Measurements from ENCODE around the gene RAB8B.

Gene RAB8B

DNA sequence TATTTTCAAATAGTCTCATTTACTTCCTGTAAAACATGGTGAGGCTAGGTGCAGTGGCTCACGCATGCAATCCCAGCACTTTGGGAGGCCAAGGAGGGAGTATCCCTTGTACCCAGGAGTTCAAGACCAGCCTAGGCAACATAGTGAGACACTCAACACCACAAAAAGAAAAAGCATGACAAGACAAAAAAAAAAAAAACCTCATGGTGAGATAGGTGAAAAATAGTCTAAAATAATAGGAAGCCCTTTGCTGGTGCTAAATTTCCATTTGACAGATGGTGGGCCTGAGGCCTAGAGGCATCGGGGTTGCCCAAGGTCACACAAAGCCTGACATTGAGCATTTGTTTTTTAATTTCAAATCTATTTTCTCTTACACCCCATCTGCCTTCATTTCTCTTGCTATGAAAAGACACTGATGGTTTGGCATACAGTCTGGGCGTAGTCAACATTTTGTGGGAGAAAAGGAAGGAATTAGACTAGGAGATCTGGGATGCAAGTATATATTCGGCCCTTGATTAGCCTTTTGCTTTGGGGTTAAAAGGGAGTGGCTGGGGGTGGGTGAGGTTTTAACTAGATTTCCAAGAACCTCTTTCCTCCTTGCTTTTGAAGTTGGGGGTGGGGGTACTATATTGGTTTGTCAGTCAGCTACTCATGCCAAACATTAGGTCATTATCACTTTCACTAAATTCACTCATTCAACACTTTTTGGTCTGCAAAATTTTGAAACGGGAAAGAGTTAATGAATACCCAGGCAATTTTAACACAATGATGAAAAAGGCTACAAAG is 11.3 kb downstream of the RAB8B start:
- Histone ChIP-seq H3K79me1 (ENCODE audit: low read length) (no peaks in the 10 kb centered on the region), H3K18ac (ENCODE audit: low read length) (no peak overlapping the region), H4K91ac (ENCODE audit: low read depth, low read length) (no peak overlapping the region), H3K4me1 (ENCODE audit: control insufficient read depth in 1 of 2, insufficient read depth in 2 of 2, low read length in 2 of 2) (no peaks in the 10 kb centered on the region), H3K9ac (ENCODE audit: low read length) (no peak overlapping the region), H3K79me2 (ENCODE audit: control insufficient read depth, insufficient read depth, low read length, poor library complexity) (no peaks in the 10 kb centered on the region), H2AK5ac (ENCODE audit: low read length) (no peak overlapping the region), H4K12ac (ENCODE audit: low read depth, low read length) (no peak overlapping the region), H2BK5ac (ENCODE audit: low read depth, low read length, poor library complexity) (no peak overlapping the region), H3K9me3 (ENCODE audit: insufficient read depth, low read depth, low read length) (no peaks in the 10 kb centered on the region), H2BK12ac (ENCODE audit: low read length) (no peak overlapping the region), H4K8ac (ENCODE audit: low read depth, low read length) (no peak overlapping the region), H3K27ac (ENCODE audit: low read depth, low read length) (no peak overlapping the region), H3K4me3 (ENCODE audit: low read depth, low read length) (no peak overlapping the region), H3K23ac (ENCODE audit: low read length) (no peak overlapping the region), H3K4ac (ENCODE audit: low read depth, low read length) (no peak overlapping the region), H2AFZ (ENCODE audit: insufficient read depth, low read length, poor library complexity) (no peak overlapping the region), H3K27me3 (ENCODE audit: insufficient read depth, low read length) (no peaks in the 10 kb centered on the region), H3K14ac (ENCODE audit: low read length) (no peak overlapping the region), H3K36me3 (ENCODE audit: control insufficient read depth in 1 of 2, insufficient read depth in 2 of 2, low read length in 2 of 2) (no peaks in the 10 kb centered on the region), H2BK120ac (ENCODE audit: insufficient read depth, low read length, poor library complexity) (no peak overlapping the region), H3K4me2 (ENCODE audit: low read length) (no peak overlapping the region)
- WGBS (ENCODE audit: extremely low coverage, insufficient coverage, insufficient read length) = no CpG with 5 or more reads among the region's 5 CpGs
- no peak for DNase-seq

DNA sequence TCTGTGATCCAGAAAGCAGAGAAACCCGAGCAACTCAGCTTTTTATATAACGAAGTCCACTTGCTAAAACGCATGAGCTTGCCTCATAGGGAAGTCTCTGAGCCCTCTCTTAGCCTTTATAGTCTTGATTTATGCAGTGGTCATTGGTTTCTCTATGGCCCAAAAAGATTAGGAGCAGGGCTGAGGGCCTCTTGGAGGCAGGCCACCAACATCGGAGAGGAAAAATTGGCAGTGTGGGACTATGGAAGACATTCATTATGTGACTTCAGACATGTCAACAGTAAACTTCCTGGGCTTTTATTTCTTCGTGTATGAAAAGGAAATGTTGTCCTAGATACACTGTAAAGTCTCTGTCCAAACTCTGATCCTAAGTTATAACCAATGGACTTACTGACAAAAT is 13.5 kb downstream of the RAB8B start:
- H2AFZ ChIP-seq (ENCODE audit: insufficient read depth, low read length, poor library complexity) = no peak overlapping the region
- no peak overlapping the region for H2BK120ac ChIP-seq (ENCODE audit: insufficient read depth, low read length, poor library complexity)
- no peak overlapping the region for H2BK5ac ChIP-seq (ENCODE audit: low read depth, low read length, poor library complexity)
- H3K4ac ChIP-seq (ENCODE audit: low read depth, low read length) = no peak overlapping the region
- no peak overlapping the region for H3K23ac ChIP-seq (ENCODE audit: low read length)
- no peaks in the 10 kb centered on the region for H3K79me2 ChIP-seq (ENCODE audit: control insufficient read depth, insufficient read depth, low read length, poor library complexity)
- H3K4me3 ChIP-seq (ENCODE audit: low read depth, low read length) = no peak overlapping the region
- no peaks in the 10 kb centered on the region for H3K79me1 ChIP-seq (ENCODE audit: low read length)
- H3K18ac ChIP-seq (ENCODE audit: low read length) = no peak overlapping the region
- no peak overlapping the region for H3K27ac ChIP-seq (ENCODE audit: low read depth, low read length)
- no peaks in the 10 kb centered on the region for H3K27me3 ChIP-seq (ENCODE audit: insufficient read depth, low read length)
- H4K91ac ChIP-seq (ENCODE audit: low read depth, low read length) = no peak overlapping the region
- no CpG with 5 or more reads among the region's 5 CpGs for WGBS (ENCODE audit: extremely low coverage, insufficient coverage, insufficient read length)
- no peaks in the 10 kb centered on the region for H3K36me3 ChIP-seq (ENCODE audit: control insufficient read depth in 1 of 2, insufficient read depth in 2 of 2, low read length in 2 of 2)
- H3K4me2 ChIP-seq (ENCODE audit: low read length) = no peak overlapping the region
- no peak overlapping the region for H2BK12ac ChIP-seq (ENCODE audit: low read length)
- no peak overlapping the region for H4K12ac ChIP-seq (ENCODE audit: low read depth, low read length)
- H3K9me3 ChIP-seq (ENCODE audit: insufficient read depth, low read depth, low read length) = no peaks in the 10 kb centered on the region
- H3K4me1 ChIP-seq (ENCODE audit: control insufficient read depth in 1 of 2, insufficient read depth in 2 of 2, low read length in 2 of 2) = no peaks in the 10 kb centered on the region
- H3K9ac ChIP-seq (ENCODE audit: low read length) = no peak overlapping the region
- no peak for DNase-seq
- H2AK5ac ChIP-seq (ENCODE audit: low read length) = no peak overlapping the region
- H3K14ac ChIP-seq (ENCODE audit: low read length) = no peak overlapping the region
- H4K8ac ChIP-seq (ENCODE audit: low read depth, low read length) = no peak overlapping the region

DNA sequence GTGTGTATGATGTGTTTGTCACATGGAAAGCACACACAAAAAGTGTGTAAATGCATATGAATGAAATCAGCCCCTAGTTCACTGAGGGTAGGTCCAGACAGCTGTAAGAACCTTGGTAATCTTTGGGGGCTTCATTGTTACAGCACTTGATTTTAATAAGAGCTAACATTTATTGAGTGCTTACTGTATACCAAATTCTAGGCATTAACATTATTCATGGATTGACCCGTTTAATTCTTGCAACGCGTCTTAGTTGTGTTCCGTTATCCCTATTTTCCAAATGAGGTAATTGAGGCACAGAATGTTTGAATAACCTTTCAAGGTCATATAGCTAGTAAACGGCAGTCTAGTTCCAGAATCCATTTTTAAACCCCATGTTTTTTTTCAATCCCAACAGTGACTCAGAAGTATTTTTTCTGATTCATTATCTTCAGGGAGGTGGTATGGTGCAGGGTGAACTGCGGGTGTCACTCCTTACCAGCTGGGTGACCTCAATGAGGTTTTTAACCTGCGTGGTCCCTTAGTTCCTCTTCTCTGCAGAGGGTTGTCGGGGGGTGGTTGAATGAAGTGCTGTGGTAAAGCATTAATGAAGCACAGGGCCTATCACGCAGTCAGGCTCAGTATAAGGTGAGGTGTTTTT is 14.2 kb downstream of the RAB8B start:
- no peak overlapping the region for H3K4ac ChIP-seq (ENCODE audit: low read depth, low read length)
- no peak overlapping the region for H2AFZ ChIP-seq (ENCODE audit: insufficient read depth, low read length, poor library complexity)
- no CpG with 5 or more reads among the region's 9 CpGs for WGBS (ENCODE audit: extremely low coverage, insufficient coverage, insufficient read length)
- H2AK5ac ChIP-seq (ENCODE audit: low read length) = no peak overlapping the region
- H3K14ac ChIP-seq (ENCODE audit: low read length) = no peak overlapping the region
- no peak overlapping the region for H3K18ac ChIP-seq (ENCODE audit: low read length)
- no peaks in the 10 kb centered on the region for H3K4me1 ChIP-seq (ENCODE audit: control insufficient read depth in 1 of 2, insufficient read depth in 2 of 2, low read length in 2 of 2)
- H4K8ac ChIP-seq (ENCODE audit: low read depth, low read length) = no peak overlapping the region
- H3K9me3 ChIP-seq (ENCODE audit: insufficient read depth, low read depth, low read length) = no peaks in the 10 kb centered on the region
- H3K27me3 ChIP-seq (ENCODE audit: insufficient read depth, low read length) = no peaks in the 10 kb centered on the region
- H3K79me2 ChIP-seq (ENCODE audit: control insufficient read depth, insufficient read depth, low read length, poor library complexity) = no peaks in the 10 kb centered on the region
- no peak overlapping the region for H3K27ac ChIP-seq (ENCODE audit: low read depth, low read length)
- peak in 1 of 2 donors; percentile 27 for DNase-seq
- H3K79me1 ChIP-seq (ENCODE audit: low read length) = no peaks in the 10 kb centered on the region
- H3K4me2 ChIP-seq (ENCODE audit: low read length) = no peak overlapping the region
- H2BK120ac ChIP-seq (ENCODE audit: insufficient read depth, low read length, poor library complexity) = no peak overlapping the region
- H3K23ac ChIP-seq (ENCODE audit: low read length) = no peak overlapping the region
- no peak overlapping the region for H3K4me3 ChIP-seq (ENCODE audit: low read depth, low read length)
- no peaks in the 10 kb centered on the region for H3K36me3 ChIP-seq (ENCODE audit: control insufficient read depth in 1 of 2, insufficient read depth in 2 of 2, low read length in 2 of 2)
- H2BK5ac ChIP-seq (ENCODE audit: low read depth, low read length, poor library complexity) = no peak overlapping the region
- no peak overlapping the region for H4K12ac ChIP-seq (ENCODE audit: low read depth, low read length)
- H4K91ac ChIP-seq (ENCODE audit: low read depth, low read length) = no peak overlapping the region
- H2BK12ac ChIP-seq (ENCODE audit: low read length) = no peak overlapping the region
- H3K9ac ChIP-seq (ENCODE audit: low read length) = no peak overlapping the region

DNA sequence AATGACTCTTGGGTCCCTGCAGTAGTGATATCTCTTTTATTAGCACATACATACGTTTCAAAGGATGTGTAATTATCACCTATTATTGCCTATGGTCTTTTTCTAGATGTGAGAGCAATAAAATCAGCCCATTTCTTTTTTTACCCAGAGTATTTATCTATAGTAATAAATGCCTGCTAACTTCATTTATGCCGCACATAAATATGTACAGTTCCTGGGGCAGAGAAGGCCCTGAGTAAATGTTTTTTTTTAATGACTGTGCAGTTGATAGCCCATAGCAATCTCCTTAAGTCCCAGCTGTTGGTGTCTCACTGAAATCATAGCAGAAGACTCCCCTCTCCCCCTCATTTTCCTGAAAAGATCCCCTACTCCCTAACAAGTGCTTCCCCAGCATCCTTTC is 16.7 kb downstream of the RAB8B start:
- Histone ChIP-seq H2BK12ac (ENCODE audit: low read length) (no peak overlapping the region), H3K23ac (ENCODE audit: low read length) (no peak overlapping the region), H4K91ac (ENCODE audit: low read depth, low read length) (no peak overlapping the region), H3K14ac (ENCODE audit: low read length) (no peak overlapping the region), H3K9ac (ENCODE audit: low read length) (no peak overlapping the region), H2AFZ (ENCODE audit: insufficient read depth, low read length, poor library complexity) (no peak overlapping the region), H3K4me3 (ENCODE audit: low read depth, low read length) (no peak overlapping the region), H4K12ac (ENCODE audit: low read depth, low read length) (no peak overlapping the region), H2BK5ac (ENCODE audit: low read depth, low read length, poor library complexity) (no peak overlapping the region), H3K79me1 (ENCODE audit: low read length) (no peaks in the 10 kb centered on the region), H3K79me2 (ENCODE audit: control insufficient read depth, insufficient read depth, low read length, poor library complexity) (no peaks in the 10 kb centered on the region), H3K4ac (ENCODE audit: low read depth, low read length) (no peak overlapping the region), H3K18ac (ENCODE audit: low read length) (no peak overlapping the region), H4K8ac (ENCODE audit: low read depth, low read length) (no peak overlapping the region), H3K27me3 (ENCODE audit: insufficient read depth, low read length) (no peaks in the 10 kb centered on the region), H2BK120ac (ENCODE audit: insufficient read depth, low read length, poor library complexity) (no peak overlapping the region), H3K4me2 (ENCODE audit: low read length) (no peak overlapping the region), H3K27ac (ENCODE audit: low read depth, low read length) (no peak overlapping the region), H3K36me3 (ENCODE audit: control insufficient read depth in 1 of 2, insufficient read depth in 2 of 2, low read length in 2 of 2) (no peaks in the 10 kb centered on the region), H3K9me3 (ENCODE audit: insufficient read depth, low read depth, low read length) (no peaks in the 10 kb centered on the region), H3K4me1 (ENCODE audit: control insufficient read depth in 1 of 2, insufficient read depth in 2 of 2, low read length in 2 of 2) (no peaks in the 10 kb centered on the region), H2AK5ac (ENCODE audit: low read length) (no peak overlapping the region)
- DNase-seq = no peak
- WGBS (ENCODE audit: extremely low coverage, insufficient coverage, insufficient read length) = no CpG with 5 or more reads among the region's 2 CpGs

Data from trophoblast cell (in vitro differentiated cells and primary cell).